GM23248 (cell line): Measurements from ENCODE around the gene METTL27.

Experiments used
- EZH2 ChIP-seq: fragments of 200-600 bp; sonication (generic); IDR thresholded peaks from 2 replicates; pipeline ENCODE4 v1.6.1; 2018; ENCODE audit warnings: antibody characterized with exemption, mild to moderate bottlenecking; ENCODE audit not compliant: insufficient read depth, poor library complexity, severe bottlenecking
- EZH2phosphoT487 ChIP-seq: fragments of 200-600 bp; sonication (generic); IDR thresholded peaks from 2 replicates; pipeline ENCODE4 v1.6.1; 2018; ENCODE audit warnings: antibody characterized with exemption, moderate library complexity, mild to moderate bottlenecking, low read depth; ENCODE audit not compliant: insufficient read depth

DNA sequence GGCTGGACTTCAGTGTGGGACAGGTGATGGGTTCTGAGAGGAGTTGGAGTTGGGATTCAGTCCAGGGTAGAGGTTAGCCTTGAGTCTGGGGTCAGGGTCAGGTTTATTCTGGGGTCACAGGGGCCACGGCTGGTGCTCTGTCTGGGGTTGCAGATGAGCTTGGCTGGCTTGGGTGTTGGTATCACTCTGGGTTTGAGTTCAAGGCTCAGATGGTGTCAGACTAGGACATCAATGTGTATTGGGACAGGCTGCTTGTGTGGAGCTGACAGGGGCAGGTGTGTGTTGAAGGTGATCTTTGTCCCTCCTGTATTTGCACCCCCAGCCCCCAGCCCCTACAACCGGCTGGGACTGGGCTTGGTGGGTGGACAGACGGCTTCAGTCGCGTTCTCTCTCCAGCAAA lies 45.4 kb upstream of the METTL27 start:
- no peak for TF ChIP-seq EZH2
- no peak for TF ChIP-seq EZH2phosphoT487
